ENCODE results near the gene ATG9B.

The ATG9B gene

DNA sequence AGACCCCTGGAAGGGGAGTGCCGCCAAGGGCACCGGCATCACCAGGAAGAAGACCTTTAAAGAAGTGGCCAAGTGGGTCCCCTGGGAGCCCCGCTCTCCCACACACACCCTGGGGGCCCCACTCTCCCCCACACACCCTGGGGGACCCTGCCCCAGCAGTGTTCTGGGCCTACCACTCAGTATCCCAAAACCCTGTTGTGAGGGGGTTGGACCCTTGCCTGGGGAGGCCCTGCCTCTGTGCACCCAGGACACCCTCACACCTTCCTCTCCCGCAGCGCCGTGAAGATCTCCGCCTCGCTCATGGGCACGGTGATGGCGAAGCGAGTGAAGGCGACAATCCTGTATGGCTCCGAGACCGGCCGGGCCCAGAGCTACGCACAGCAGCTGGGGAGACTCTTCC is 22.7 kb downstream of the ATG9B start:
- no peak overlapping the region for H3K27ac ChIP-seq (ENCODE audit: low read depth, low read length)
- H3K36me3 ChIP-seq (ENCODE audit: insufficient read depth, low read length): no peaks in the 10 kb centered on the region

DNA sequence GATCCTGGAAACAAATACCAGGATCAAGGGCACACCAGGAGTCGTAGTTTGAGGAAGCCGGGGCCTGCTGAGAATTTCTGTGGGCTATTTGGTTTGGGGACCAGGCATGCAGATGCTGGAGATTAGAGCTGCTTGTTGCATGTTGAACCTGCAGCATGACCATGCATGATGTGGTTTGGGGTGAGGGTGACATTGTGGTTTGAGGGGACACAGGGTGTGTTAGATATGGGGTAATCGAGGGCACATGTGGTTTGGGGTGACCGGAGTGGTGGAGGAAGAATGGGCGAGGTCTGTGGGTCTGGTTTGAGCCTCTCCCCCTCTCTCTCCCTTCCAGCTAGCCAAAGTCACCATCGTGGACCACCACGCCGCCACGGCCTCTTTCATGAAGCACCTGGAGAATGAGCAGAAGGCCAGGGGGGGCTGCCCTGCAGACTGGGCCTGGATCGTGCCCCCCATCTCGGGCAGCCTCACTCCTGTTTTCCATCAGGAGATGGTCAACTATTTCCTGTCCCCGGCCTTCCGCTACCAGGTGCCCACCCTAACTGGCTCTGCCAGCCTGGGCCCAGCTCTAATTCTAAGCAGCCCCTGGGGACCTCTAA is 23.3 kb downstream of the ATG9B start:
- Histone ChIP-seq H3K4me3 (ENCODE audit: low read depth in 1 of 2, low read length in 2 of 2) (no peak overlapping the region), H3K27ac (ENCODE audit: low read depth, low read length) (no peak overlapping the region), H3K9me3 (ENCODE audit: low read length) (no peaks in the 10 kb centered on the region), H3K27me3 (ENCODE audit: control insufficient read depth in 1 of 2, insufficient read depth in 2 of 2, low read length in 2 of 2) (peaks cover 0 to 4% of the 10 kb centered on the region in 2 donors), H3K4me1 (ENCODE audit: insufficient read depth, low read length) (no peaks in the 10 kb centered on the region), H3K9ac (ENCODE audit: low read length) (no peak overlapping the region), H3K36me3 (ENCODE audit: insufficient read depth, low read length) (no peaks in the 10 kb centered on the region)

More for the DNA sequence above, 22.7 kb downstream of the ATG9B start:
- no peaks in the 10 kb centered on the region for H3K9me3 ChIP-seq (ENCODE audit: low read length)
- H3K9ac ChIP-seq (ENCODE audit: low read length): no peak overlapping the region
- no peak overlapping the region for H3K4me3 ChIP-seq (ENCODE audit: low read depth in 1 of 2, low read length in 2 of 2)
- no peaks in the 10 kb centered on the region for H3K4me1 ChIP-seq (ENCODE audit: insufficient read depth, low read length)
- peaks cover 0 to 4% of the 10 kb centered on the region in 2 donors for H3K27me3 ChIP-seq (ENCODE audit: control insufficient read depth in 1 of 2, insufficient read depth in 2 of 2, low read length in 2 of 2)

DNA sequence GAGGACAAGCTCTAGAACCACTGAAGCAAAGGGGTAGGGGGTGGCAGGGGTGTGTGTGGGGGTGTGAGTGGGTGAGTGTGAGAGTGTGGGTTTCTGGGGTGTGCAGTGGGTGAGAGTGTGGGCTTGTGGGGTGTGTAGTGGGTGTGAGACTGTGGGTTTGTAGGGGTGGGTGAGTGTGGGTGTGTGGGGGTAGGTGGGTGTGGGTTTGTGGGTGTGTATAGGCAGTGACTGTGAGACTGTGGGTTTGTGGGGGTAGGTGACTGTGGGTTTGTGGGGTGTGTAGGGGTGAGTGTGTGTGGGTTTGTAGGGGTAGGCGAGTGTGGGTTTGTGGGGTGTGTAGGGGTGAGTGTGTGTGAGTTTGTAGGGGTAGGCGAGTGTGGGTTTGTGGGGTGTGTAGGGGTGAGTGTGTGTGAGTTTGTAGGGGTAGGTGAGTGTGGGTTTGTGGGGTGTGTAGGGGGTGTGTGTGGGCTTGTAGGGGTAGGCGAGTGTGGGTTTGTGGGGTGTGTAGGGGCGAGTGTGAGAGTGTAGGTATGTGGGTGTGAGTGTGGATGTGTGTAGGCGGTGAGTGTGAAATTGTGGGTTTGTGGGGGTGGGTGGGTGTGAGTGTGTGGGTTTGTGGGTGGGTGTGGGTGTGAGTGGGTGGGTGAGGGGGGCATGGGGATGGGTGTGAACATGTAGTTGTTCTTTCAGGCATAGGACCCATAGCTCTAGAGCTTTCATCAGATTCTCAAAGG is 24.6 kb downstream of the ATG9B start:
- no peak overlapping the region for H3K9ac ChIP-seq (ENCODE audit: low read length)
- H3K27ac ChIP-seq (ENCODE audit: low read depth, low read length): no peak overlapping the region
- no peaks in the 10 kb centered on the region for H3K9me3 ChIP-seq (ENCODE audit: low read length)
- no peaks in the 10 kb centered on the region for H3K36me3 ChIP-seq (ENCODE audit: insufficient read depth, low read length)
- no peaks in the 10 kb centered on the region for H3K4me1 ChIP-seq (ENCODE audit: insufficient read depth, low read length)
- no peak overlapping the region for H3K4me3 ChIP-seq (ENCODE audit: low read depth in 1 of 2, low read length in 2 of 2)
- H3K27me3 ChIP-seq (ENCODE audit: control insufficient read depth in 1 of 2, insufficient read depth in 2 of 2, low read length in 2 of 2): peaks cover 0 to 4% of the 10 kb centered on the region in 2 donors

DNA sequence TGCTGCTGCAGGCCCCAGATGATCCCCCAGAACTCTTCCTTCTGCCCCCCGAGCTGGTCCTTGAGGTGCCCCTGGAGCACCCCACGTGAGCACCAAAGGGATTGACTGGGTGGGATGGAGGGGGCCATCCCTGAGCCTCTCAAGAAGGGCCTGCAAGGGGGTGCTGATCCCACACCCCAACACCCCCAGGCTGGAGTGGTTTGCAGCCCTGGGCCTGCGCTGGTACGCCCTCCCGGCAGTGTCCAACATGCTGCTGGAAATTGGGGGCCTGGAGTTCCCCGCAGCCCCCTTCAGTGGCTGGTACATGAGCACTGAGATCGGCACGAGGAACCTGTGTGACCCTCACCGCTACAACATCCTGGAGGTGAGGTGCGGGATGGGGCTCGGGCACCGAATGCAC is 25.3 kb downstream of the ATG9B start:
- Histone ChIP-seq H3K4me1 (ENCODE audit: insufficient read depth, low read length) (no peaks in the 10 kb centered on the region), H3K9ac (ENCODE audit: low read length) (no peak overlapping the region), H3K36me3 (ENCODE audit: insufficient read depth, low read length) (no peaks in the 10 kb centered on the region), H3K4me3 (ENCODE audit: low read depth in 1 of 2, low read length in 2 of 2) (no peak overlapping the region), H3K27me3 (ENCODE audit: control insufficient read depth in 1 of 2, insufficient read depth in 2 of 2, low read length in 2 of 2) (peaks cover 0 to 4% of the 10 kb centered on the region in 2 donors), H3K9me3 (ENCODE audit: low read length) (no peaks in the 10 kb centered on the region), H3K27ac (ENCODE audit: low read depth, low read length) (no peak overlapping the region)

DNA sequence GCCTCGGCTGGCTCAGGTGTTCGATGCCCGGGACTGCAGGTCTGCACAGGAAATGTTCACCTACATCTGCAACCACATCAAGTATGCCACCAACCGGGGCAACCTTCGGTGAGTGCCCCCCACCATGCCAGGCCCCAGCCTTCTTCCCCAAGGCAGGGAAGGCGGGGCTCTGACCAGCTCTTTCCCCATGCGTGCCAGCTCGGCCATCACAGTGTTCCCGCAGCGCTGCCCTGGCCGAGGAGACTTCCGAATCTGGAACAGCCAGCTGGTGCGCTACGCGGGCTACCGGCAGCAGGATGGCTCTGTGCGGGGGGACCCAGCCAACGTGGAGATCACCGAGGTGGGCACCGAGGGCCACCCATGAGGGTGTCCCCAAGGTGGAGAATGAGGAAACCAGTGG is 26.0 kb downstream of the ATG9B start:
- H3K36me3 ChIP-seq (ENCODE audit: insufficient read depth, low read length): no peaks in the 10 kb centered on the region
- H3K4me1 ChIP-seq (ENCODE audit: insufficient read depth, low read length): no peaks in the 10 kb centered on the region
- H3K9me3 ChIP-seq (ENCODE audit: low read length): no peaks in the 10 kb centered on the region
- H3K27ac ChIP-seq (ENCODE audit: low read depth, low read length): no peak overlapping the region
- no peak overlapping the region for H3K9ac ChIP-seq (ENCODE audit: low read length)
- peaks cover 0 to 4% of the 10 kb centered on the region in 2 donors for H3K27me3 ChIP-seq (ENCODE audit: control insufficient read depth in 1 of 2, insufficient read depth in 2 of 2, low read length in 2 of 2)
- no peak overlapping the region for H3K4me3 ChIP-seq (ENCODE audit: low read depth in 1 of 2, low read length in 2 of 2)

DNA sequence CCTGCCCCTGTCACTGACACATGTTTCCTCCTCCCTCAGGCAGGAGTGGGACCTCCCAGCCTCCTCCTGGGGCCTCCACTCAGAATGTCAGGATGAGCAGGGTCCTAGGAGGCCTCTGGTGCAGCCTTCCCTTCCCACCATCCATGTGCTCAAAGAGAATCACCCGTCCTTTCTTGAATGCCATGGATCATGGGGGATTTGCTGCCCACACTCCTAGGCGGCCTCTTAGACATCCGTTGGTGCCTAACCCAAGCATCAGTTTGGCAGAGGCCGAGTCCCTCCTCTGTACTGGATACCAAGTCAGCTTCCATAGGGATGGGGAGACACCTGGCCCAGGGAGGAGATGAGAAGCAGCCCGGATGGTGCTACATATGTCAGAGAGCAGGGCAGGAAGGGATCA is 26.5 kb downstream of the ATG9B start:
- Histone ChIP-seq H3K4me1 (ENCODE audit: insufficient read depth, low read length) (no peaks in the 10 kb centered on the region), H3K36me3 (ENCODE audit: insufficient read depth, low read length) (no peaks in the 10 kb centered on the region), H3K9me3 (ENCODE audit: low read length) (no peaks in the 10 kb centered on the region), H3K4me3 (ENCODE audit: low read depth in 1 of 2, low read length in 2 of 2) (no peak overlapping the region), H3K27ac (ENCODE audit: low read depth, low read length) (no peak overlapping the region), H3K27me3 (ENCODE audit: control insufficient read depth in 1 of 2, insufficient read depth in 2 of 2, low read length in 2 of 2) (peaks cover 0 to 4% of the 10 kb centered on the region in 2 donors), H3K9ac (ENCODE audit: low read length) (no peak overlapping the region)

DNA sequence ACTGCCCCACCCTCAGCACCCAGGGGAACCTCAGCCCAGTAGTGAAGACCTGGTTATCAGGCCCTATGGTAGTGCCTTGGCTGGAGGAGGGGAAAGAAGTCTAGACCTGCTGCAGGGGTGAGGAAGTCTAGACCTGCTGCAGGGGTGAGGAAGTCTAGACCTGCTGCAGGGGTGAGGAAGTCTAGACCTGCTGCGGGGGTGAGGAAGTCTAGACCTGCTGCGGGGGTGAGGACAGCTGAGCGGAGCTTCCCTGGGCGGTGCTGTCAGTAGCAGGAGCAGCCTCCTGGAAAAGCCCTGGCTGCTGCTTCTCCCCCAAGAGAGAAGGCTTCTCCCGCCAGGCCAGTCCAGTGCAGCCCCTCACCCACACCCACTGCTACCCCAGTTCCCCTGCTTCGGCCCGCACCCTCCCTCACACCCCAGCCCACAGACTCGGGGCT is 27.2 kb downstream of the ATG9B start:
- Histone ChIP-seq H3K27ac (ENCODE audit: low read depth, low read length) (no peak overlapping the region), H3K36me3 (ENCODE audit: insufficient read depth, low read length) (no peaks in the 10 kb centered on the region), H3K9ac (ENCODE audit: low read length) (no peak overlapping the region), H3K9me3 (ENCODE audit: low read length) (no peaks in the 10 kb centered on the region), H3K4me3 (ENCODE audit: low read depth in 1 of 2, low read length in 2 of 2) (no peak overlapping the region), H3K27me3 (ENCODE audit: control insufficient read depth in 1 of 2, insufficient read depth in 2 of 2, low read length in 2 of 2) (peaks cover 0 to 4% of the 10 kb centered on the region in 2 donors), H3K4me1 (ENCODE audit: insufficient read depth, low read length) (no peaks in the 10 kb centered on the region)

DNA sequence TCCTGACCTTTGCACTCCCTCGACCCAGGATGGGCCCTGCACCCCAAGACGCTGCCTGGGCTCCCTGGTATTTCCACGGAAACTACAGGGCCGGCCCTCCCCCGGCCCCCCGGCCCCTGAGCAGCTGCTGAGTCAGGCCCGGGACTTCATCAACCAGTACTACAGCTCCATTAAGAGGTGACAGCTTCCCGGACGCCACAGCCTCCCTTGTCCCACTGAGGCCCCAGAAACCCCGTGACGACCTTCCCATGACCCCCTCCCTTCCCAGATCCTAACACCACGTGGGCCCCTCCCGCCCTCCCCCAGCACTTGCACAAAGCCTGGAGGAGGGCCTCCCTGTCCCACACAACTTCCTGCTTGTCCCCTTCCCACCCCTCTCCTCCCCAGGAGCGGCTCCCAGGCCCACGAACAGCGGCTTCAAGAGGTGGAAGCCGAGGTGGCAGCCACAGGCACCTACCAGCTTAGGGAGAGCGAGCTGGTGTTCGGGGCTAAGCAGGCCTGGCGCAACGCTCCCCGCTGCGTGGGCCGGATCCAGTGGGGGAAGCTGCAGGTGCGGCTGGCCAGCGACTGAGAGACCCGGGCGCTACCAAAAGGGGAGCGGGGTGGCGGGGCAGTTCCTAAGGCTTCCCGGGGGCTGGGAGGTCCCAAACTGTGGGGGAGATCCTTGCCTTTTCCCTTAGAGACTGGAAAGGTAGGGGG is 27.8 kb downstream of the ATG9B start:
- no peak overlapping the region for H3K27ac ChIP-seq (ENCODE audit: low read depth, low read length)
- no peaks in the 10 kb centered on the region for H3K36me3 ChIP-seq (ENCODE audit: insufficient read depth, low read length)
- no peak overlapping the region for H3K9ac ChIP-seq (ENCODE audit: low read length)
- peaks cover 0 to 4% of the 10 kb centered on the region in 2 donors for H3K27me3 ChIP-seq (ENCODE audit: control insufficient read depth in 1 of 2, insufficient read depth in 2 of 2, low read length in 2 of 2)
- H3K9me3 ChIP-seq (ENCODE audit: low read length): no peaks in the 10 kb centered on the region
- no peak overlapping the region for H3K4me3 ChIP-seq (ENCODE audit: low read depth in 1 of 2, low read length in 2 of 2)
- H3K4me1 ChIP-seq (ENCODE audit: insufficient read depth, low read length): no peaks in the 10 kb centered on the region

DNA sequence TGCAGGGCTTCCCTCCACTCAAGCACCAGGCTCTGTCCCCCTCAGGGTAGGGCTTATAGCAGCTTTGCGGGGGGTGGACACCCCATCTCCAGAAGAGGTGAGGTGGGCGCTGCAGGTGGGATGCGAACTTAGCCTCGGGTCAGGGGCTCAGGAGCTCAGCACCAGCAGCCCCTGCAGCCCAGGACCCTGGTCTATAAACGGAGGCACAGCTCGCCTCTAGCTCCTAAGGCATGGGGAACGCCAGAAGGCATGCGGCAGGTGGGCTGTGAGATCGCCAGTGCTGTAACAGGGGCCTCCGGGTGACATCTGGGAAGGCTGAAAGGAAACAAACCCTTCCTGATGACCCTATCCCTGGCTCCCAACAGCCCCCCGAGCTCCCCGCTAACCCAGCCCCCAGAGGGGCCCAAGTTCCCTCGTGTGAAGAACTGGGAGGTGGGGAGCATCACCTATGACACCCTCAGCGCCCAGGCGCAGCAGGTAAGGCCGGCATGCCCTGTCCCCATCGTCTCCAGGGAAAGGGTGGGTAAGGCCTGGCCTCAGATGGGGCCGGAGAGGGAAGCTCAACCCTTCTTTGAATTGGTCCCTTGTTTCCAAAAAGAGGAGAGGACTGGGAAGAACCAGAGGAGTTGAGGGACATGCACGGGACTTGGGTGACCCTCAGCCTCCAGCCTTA is 29.3 kb downstream of the ATG9B start:
- Histone ChIP-seq H3K36me3 (ENCODE audit: insufficient read depth, low read length) (no peaks in the 10 kb centered on the region), H3K9ac (ENCODE audit: low read length) (no peak overlapping the region), H3K4me3 (ENCODE audit: low read depth in 1 of 2, low read length in 2 of 2) (no peak overlapping the region), H3K27me3 (ENCODE audit: control insufficient read depth in 1 of 2, insufficient read depth in 2 of 2, low read length in 2 of 2) (peaks cover 0 to 4% of the 10 kb centered on the region in 2 donors), H3K27ac (ENCODE audit: low read depth, low read length) (no peak overlapping the region), H3K4me1 (ENCODE audit: insufficient read depth, low read length) (no peaks in the 10 kb centered on the region), H3K9me3 (ENCODE audit: low read length) (no peaks in the 10 kb centered on the region)

DNA sequence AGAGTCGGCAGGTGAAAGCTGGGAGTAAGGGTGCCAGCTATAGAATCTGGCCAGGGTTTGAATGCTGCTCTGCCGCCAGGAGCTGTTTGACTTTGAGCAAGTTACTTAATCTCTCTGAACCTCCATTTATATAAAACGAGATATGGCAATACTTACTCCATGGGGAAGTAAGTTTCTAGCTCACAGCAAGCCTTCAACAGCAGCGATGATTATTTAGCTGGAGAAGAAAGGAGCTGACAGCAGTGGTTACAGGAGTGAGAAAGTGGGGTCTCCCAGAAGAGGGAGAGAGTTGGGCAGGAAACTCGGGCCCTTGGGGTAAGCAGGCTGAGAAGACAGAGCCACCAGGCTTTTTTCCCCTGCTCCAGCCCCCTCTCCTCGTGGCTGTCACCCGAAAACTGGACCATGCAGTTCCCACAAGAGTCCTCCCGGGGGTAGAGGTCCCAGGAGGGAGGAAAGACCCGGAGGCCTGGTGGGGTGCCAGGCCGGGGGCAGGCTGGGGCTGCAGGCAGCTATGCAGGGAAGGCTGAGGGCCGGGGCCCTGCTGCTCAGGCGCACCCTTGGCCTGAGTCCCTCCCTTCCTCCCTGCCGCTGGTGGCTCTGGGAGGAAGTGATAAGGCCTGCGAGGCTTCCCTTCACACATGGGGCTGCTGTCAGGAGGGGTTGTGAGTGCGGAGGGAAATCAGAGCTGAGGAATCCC is 30.0 kb downstream of the ATG9B start:
- H3K4me3 ChIP-seq (ENCODE audit: low read depth in 1 of 2, low read length in 2 of 2): no peak overlapping the region
- no peaks in the 10 kb centered on the region for H3K9me3 ChIP-seq (ENCODE audit: low read length)
- H3K27me3 ChIP-seq (ENCODE audit: control insufficient read depth in 1 of 2, insufficient read depth in 2 of 2, low read length in 2 of 2): peaks cover 0 to 4% of the 10 kb centered on the region in 2 donors
- no peaks in the 10 kb centered on the region for H3K36me3 ChIP-seq (ENCODE audit: insufficient read depth, low read length)
- peaks cover 3% of the 10 kb centered on the region for H3K4me1 ChIP-seq (ENCODE audit: insufficient read depth, low read length)
- H3K27ac ChIP-seq (ENCODE audit: low read depth, low read length): no peak overlapping the region
- H3K9ac ChIP-seq (ENCODE audit: low read length): no peak overlapping the region

DNA sequence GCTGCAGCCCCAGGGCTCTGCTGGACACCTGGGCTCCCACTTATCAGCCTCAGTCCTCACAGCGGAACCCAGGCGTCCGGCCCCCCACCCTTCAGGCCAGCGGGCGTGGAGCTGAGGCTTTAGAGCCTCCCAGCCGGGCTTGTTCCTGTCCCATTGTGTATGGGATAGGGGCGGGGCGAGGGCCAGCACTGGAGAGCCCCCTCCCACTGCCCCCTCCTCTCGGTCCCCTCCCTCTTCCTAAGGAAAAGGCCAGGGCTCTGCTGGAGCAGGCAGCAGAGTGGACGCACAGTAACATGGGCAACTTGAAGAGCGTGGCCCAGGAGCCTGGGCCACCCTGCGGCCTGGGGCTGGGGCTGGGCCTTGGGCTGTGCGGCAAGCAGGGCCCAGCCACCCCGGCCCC is 30.8 kb downstream of the ATG9B start:
- Histone ChIP-seq H3K27ac (ENCODE audit: low read depth, low read length) (no peak overlapping the region), H3K9ac (ENCODE audit: low read length) (no peak overlapping the region)

More for the DNA sequence above, 30.8 kb downstream of the ATG9B start:
- Histone ChIP-seq H3K36me3 (ENCODE audit: insufficient read depth, low read length) (no peaks in the 10 kb centered on the region), H3K27me3 (ENCODE audit: control insufficient read depth in 1 of 2, insufficient read depth in 2 of 2, low read length in 2 of 2) (peaks cover 0 to 4% of the 10 kb centered on the region in 2 donors), H3K4me1 (ENCODE audit: insufficient read depth, low read length) (peaks cover 11% of the 10 kb centered on the region), H3K9me3 (ENCODE audit: low read length) (no peaks in the 10 kb centered on the region), H3K4me3 (ENCODE audit: low read depth in 1 of 2, low read length in 2 of 2) (no peak overlapping the region)
